ENCODE measurements around the gene BRF1.
A peak's percentile ranks its signal among the peaks of the same experiment; 100 is the strongest.

BRF1 gene

GRCh38 chr14:105169776-105170655 is 130.8 kb downstream of the BRF1 start:
- no peak overlapping the region for H3K4me3 ChIP-seq (ENCODE audit: low read length)
- H3K9ac ChIP-seq (ENCODE audit: low read depth, low read length): no peak overlapping the region
- H3K9me3 ChIP-seq (ENCODE audit: insufficient read depth, low read depth, low read length): no peaks in the 10 kb centered on the region
- peaks cover 44% of the 10 kb centered on the region for H3K27me3 ChIP-seq (ENCODE audit: insufficient read depth, low read length)
- no peak overlapping the region for H3K27ac ChIP-seq (ENCODE audit: low read length)
- H3K36me3 ChIP-seq (ENCODE audit: insufficient read depth, low read depth, low read length): no peaks in the 10 kb centered on the region
- H3K4me1 ChIP-seq (ENCODE audit: insufficient read depth, low read length): no peaks in the 10 kb centered on the region

GRCh38 chr14:105168979-105169507 is 131.8 kb downstream of the BRF1 start:
- Histone ChIP-seq H3K9me3 (ENCODE audit: insufficient read depth, low read depth, low read length) (no peaks in the 10 kb centered on the region), H3K36me3 (ENCODE audit: insufficient read depth, low read depth, low read length) (no peaks in the 10 kb centered on the region), H3K9ac (ENCODE audit: low read depth, low read length) (no peak overlapping the region), H3K4me1 (ENCODE audit: insufficient read depth, low read length) (no peaks in the 10 kb centered on the region), H3K27ac (ENCODE audit: low read length) (no peak overlapping the region), H3K27me3 (ENCODE audit: insufficient read depth, low read length) (peaks cover 44% of the 10 kb centered on the region), H3K4me3 (ENCODE audit: low read length) (no peak overlapping the region; the same call in 1 of the 2 replicates)

DNA sequence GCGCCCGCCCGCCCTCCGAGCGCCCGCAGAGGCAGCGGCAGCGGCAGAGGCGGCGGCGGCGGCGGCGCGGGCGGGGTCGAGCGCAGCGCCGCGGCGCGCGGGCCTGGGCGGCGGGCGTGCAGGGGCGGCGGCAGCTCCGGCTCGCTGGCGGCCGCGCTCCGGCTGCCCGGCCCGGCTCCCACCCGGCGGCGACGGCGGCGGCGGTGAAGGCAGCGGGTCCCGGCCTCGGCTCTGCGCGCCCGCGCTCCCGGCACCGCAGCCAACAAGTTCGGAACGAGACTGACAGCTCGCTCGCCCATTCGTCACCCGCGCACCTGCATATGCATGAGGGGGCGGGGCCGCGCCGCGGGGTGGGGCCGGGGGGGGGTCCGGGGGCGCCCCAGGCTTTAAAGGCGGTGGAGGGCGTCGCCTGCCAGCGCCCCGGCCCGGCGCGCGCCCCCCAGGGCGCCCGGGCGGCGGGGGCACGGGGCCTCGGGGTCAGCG is 132.3 kb downstream of the BRF1 start, which contains the start of gene JAG2:
Gene JAG2, minus strand, starts transcription at position 281 of the 483 bp plus-strand sequence. CDS start 356 bp downstream, outside the sequence.
- no peak within 1 kb of the TSS for H3K27ac ChIP-seq (ENCODE audit: low read length)
- H3K27me3 ChIP-seq (ENCODE audit: insufficient read depth, low read length): peaks cover 44% of the 10 kb centered on the region
- H3K9ac ChIP-seq (ENCODE audit: low read depth, low read length): no peak within 1 kb of the TSS
- no peaks in the 10 kb centered on the region for H3K4me1 ChIP-seq (ENCODE audit: insufficient read depth, low read length)
- H3K36me3 ChIP-seq (ENCODE audit: insufficient read depth, low read depth, low read length): no peaks in the 10 kb centered on the region
- peak within 1 kb of the TSS; percentile 51; the same call in 1 of the 2 replicates for H3K4me3 ChIP-seq (ENCODE audit: low read length)
- no peaks in the 10 kb centered on the region for H3K9me3 ChIP-seq (ENCODE audit: insufficient read depth, low read depth, low read length)

DNA sequence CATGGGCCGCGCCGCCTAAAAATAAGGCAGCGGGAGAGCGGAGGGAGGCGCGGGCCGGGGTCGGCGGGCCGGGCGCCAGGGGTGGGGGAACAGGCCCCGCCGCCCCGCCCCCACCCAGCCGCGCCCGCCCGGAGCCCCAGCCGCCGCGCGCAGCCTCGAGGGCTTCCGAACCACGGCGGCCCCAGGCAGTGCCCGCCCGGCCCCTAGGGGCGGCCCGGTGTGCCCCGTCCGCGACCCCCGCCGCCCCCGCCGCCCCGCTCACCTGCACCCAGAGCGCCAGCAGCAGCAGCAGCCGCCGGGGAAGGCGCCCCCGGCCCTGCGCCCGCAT is 132.7 kb downstream of the BRF1 start:
- Histone ChIP-seq H3K27me3 (ENCODE audit: insufficient read depth, low read length) (peaks cover 44% of the 10 kb centered on the region), H3K27ac (ENCODE audit: low read length) (no peak overlapping the region), H3K4me1 (ENCODE audit: insufficient read depth, low read length) (no peaks in the 10 kb centered on the region), H3K9ac (ENCODE audit: low read depth, low read length) (no peak overlapping the region), H3K9me3 (ENCODE audit: insufficient read depth, low read depth, low read length) (no peaks in the 10 kb centered on the region), H3K4me3 (ENCODE audit: low read length) (peak overlapping the region; percentile 51; the same call in 1 of the 2 replicates), H3K36me3 (ENCODE audit: insufficient read depth, low read depth, low read length) (no peaks in the 10 kb centered on the region)

DNA sequence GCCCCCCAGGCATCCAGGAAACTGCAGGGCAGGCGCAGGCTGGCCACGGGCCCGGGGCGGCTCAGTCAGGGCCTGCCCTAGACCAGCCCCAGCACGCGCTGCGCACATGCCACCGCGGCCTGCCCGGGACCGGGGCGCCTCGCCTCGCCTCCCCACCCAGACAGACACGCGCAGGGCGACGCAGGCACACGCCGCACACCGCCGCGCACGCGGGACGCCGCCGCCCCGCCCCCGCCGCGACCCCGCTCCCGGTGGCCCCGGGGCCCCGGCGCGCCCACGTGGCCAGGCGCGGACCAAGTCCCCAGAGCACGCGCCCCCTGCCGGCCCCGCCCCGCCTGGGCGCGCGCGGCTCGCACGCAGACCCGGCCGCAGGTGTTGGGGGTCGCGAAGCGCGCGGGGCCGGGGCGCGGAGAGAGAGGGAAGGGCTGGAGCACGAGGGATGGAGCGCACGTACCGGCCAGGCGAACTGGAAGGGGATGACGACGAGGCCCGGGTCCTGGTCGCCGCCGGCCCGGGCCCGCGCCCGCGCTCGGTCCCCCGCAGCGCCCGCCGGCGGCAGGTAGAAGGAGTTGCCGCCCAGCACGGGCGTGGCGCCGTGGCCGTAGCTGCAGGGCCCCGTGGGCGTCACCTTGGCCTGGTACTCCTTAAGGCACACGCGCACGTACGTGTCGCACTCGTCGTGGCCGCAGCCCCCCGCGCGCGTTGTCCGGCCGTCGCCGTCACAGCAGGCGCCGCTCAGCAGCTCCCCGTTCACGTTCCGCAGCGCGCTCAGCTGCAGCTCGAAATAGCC is 133.3 kb downstream of the BRF1 start:
- no peaks in the 10 kb centered on the region for H3K4me1 ChIP-seq (ENCODE audit: insufficient read depth, low read length)
- H3K27ac ChIP-seq (ENCODE audit: low read length): no peak overlapping the region

DNA sequence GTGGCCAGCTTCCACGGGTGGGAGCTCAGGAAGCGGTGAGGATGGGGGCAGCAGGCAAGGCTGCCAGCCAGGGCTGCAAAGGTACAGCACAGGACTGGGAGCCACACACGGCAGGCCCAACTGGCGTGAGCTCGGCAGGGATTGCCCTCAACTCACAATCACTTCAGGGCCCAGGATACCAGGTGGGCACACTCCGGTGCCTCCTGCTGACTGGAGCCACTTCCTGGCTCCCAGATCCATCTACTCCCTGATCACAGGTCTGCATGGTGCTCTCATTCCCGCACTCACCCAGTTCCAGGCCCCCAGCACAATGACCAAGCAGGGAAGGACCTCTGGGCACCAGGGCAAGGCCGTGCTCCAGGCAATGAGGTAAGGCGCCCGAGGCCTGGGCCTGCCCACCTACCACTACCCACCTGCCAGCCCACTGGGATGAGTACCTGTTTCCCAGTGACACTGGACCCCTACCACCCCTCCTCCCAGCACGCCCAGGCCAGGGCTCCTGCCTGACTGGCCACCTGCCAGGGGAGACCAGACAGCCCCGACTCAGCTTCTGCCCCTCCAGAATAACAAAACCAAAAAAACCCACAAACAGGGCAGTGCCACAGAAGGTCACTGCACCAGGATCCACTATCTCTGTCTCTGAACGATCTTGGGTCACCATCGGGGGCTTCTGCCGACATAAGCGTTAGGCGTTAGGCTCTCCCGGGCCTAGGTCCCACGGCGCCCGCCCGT is 134.1 kb downstream of the BRF1 start:
- Histone ChIP-seq H3K4me1 (ENCODE audit: insufficient read depth, low read length) (no peaks in the 10 kb centered on the region), H3K27ac (ENCODE audit: low read length) (no peak overlapping the region), H3K9ac (ENCODE audit: low read depth, low read length) (no peak overlapping the region), H3K9me3 (ENCODE audit: insufficient read depth, low read depth, low read length) (no peaks in the 10 kb centered on the region), H3K36me3 (ENCODE audit: insufficient read depth, low read depth, low read length) (no peaks in the 10 kb centered on the region), H3K4me3 (ENCODE audit: low read length) (no peak overlapping the region), H3K27me3 (ENCODE audit: insufficient read depth, low read length) (peaks cover 44% of the 10 kb centered on the region)

More for the DNA sequence above, 133.3 kb downstream of the BRF1 start:
- peak overlapping the region; percentile 51; the same call in 1 of the 2 replicates for H3K4me3 ChIP-seq (ENCODE audit: low read length)
- no peak overlapping the region for H3K9ac ChIP-seq (ENCODE audit: low read depth, low read length)
- no peaks in the 10 kb centered on the region for H3K36me3 ChIP-seq (ENCODE audit: insufficient read depth, low read depth, low read length)
- H3K27me3 ChIP-seq (ENCODE audit: insufficient read depth, low read length): peaks cover 44% of the 10 kb centered on the region
- H3K9me3 ChIP-seq (ENCODE audit: insufficient read depth, low read depth, low read length): no peaks in the 10 kb centered on the region

DNA sequence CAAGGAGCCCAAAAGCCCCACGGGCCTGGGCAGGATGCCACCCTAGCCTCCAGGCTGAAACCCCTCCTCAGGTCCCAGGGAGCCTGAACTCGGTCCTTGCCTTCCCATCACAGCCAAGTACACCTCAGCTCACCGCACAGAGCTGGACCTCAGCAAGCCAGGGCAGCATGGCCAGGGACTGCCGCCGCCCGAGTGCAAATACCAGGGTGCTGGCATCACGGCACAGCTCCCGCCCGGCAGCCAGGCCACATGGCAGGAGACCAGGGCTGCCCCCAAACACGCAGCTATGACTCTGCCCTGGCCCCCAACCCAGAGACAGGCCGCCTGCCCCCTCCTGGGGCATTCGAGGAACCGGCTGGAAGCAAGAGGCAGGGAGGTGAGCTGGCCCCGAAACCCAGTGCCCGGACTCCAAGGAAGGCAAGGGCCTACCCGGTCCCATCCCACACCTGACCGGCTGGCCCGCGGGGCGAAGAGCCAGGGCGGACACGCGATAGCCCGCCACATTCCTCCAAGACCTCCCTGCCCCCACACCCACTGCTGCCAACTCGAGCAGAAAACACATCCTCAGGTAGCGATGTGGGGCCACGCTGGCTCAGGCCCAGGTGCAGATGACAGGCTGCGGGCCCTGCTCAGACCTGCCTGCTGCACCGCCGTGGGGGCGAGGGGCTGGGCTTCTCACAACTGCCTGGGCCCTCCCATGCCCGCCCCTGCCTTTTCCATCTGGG is 134.9 kb downstream of the BRF1 start:
- Histone ChIP-seq H3K27ac (ENCODE audit: low read length) (no peak overlapping the region), H3K4me1 (ENCODE audit: insufficient read depth, low read length) (no peaks in the 10 kb centered on the region), H3K27me3 (ENCODE audit: insufficient read depth, low read length) (peaks cover 40% of the 10 kb centered on the region), H3K4me3 (ENCODE audit: low read length) (no peak overlapping the region), H3K9ac (ENCODE audit: low read depth, low read length) (no peak overlapping the region), H3K36me3 (ENCODE audit: insufficient read depth, low read depth, low read length) (no peaks in the 10 kb centered on the region), H3K9me3 (ENCODE audit: insufficient read depth, low read depth, low read length) (no peaks in the 10 kb centered on the region)

GRCh38 chr14:105165134-105165704 is 135.6 kb downstream of the BRF1 start:
- Histone ChIP-seq H3K27me3 (ENCODE audit: insufficient read depth, low read length) (peaks cover 34% of the 10 kb centered on the region), H3K4me1 (ENCODE audit: insufficient read depth, low read length) (no peaks in the 10 kb centered on the region), H3K9me3 (ENCODE audit: insufficient read depth, low read depth, low read length) (no peaks in the 10 kb centered on the region), H3K36me3 (ENCODE audit: insufficient read depth, low read depth, low read length) (no peaks in the 10 kb centered on the region), H3K9ac (ENCODE audit: low read depth, low read length) (no peak overlapping the region), H3K27ac (ENCODE audit: low read length) (no peak overlapping the region), H3K4me3 (ENCODE audit: low read length) (no peak overlapping the region)

- H3K9ac ChIP-seq (ENCODE audit: low read depth, low read length): no peak overlapping the region
- no peaks in the 10 kb centered on the region for H3K4me1 ChIP-seq (ENCODE audit: insufficient read depth, low read length)
- no peak overlapping the region for H3K27ac ChIP-seq (ENCODE audit: low read length)
Observed at GRCh38 chr14:105163040-105163742, 137.6 kb downstream of the BRF1 start.

DNA sequence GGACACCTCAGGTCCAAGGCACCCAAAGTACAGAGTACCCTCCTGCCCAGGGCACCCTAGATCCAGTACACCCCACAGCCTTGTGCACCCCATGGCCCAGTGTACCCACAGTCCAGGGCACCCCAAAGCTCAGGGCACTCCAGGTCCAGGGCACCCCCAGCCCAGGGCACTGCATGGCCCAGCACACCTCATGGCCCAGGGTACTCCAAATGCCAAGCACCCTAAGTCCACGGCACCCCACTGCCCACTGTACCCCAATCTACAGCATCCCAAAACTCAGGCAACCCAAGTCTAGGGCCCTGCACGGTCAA is 138.2 kb downstream of the BRF1 start:
- H3K9ac ChIP-seq (ENCODE audit: low read depth, low read length): no peak overlapping the region
- no peak overlapping the region for H3K4me3 ChIP-seq (ENCODE audit: low read length)
- H3K4me1 ChIP-seq (ENCODE audit: insufficient read depth, low read length): no peaks in the 10 kb centered on the region
- no peaks in the 10 kb centered on the region for H3K9me3 ChIP-seq (ENCODE audit: insufficient read depth, low read depth, low read length)
- H3K36me3 ChIP-seq (ENCODE audit: insufficient read depth, low read depth, low read length): no peaks in the 10 kb centered on the region
- H3K27me3 ChIP-seq (ENCODE audit: insufficient read depth, low read length): peaks cover 19% of the 10 kb centered on the region
- H3K27ac ChIP-seq (ENCODE audit: low read length): no peak overlapping the region

More at GRCh38 chr14:105163040-105163742, 137.6 kb downstream of the BRF1 start:
- no peak overlapping the region for H3K4me3 ChIP-seq (ENCODE audit: low read length)
- peaks cover 22% of the 10 kb centered on the region for H3K27me3 ChIP-seq (ENCODE audit: insufficient read depth, low read length)
- no peaks in the 10 kb centered on the region for H3K9me3 ChIP-seq (ENCODE audit: insufficient read depth, low read depth, low read length)
- H3K36me3 ChIP-seq (ENCODE audit: insufficient read depth, low read depth, low read length): no peaks in the 10 kb centered on the region

All from iPS-20b (cell line).